WTC11 (cell line): ENCODE data around the gene CTNND2.

Source experiments
- CREM ChIP-seq: sonication (generic); formaldehyde crosslinking; IDR thresholded peaks from 2 replicates; pipeline ENCODE4 v1.8.1; 2022; ENCODE audit warnings: mild to moderate bottlenecking, missing genetic modification reagents, moderate library complexity
- GABPB1 ChIP-seq: sonication (generic); formaldehyde crosslinking; IDR thresholded peaks from 2 replicates; pipeline ENCODE4 v1.8.1; 2023; ENCODE audit warnings: mild to moderate bottlenecking, missing genetic modification reagents
- ZNF121 ChIP-seq: sonication (generic); formaldehyde crosslinking; IDR thresholded peaks from 2 replicates; pipeline ENCODE4 v1.8.0; 2023; ENCODE audit warnings: missing genetic modification reagents
- TF ChIP-seq, protein P1 (sequence below): sonication (generic); formaldehyde crosslinking; IDR thresholded peaks from 2 replicates; pipeline ENCODE4 v1.8.0; 2022; ENCODE audit warnings: mild to moderate bottlenecking, missing genetic modification reagents
- TF ChIP-seq, protein P2 (sequence below): fragments of 200-600 bp; IDR thresholded peaks from 2 replicates; pipeline ENCODE4 v1.8.0; 2022; ENCODE audit warnings: antibody characterized with exemption

DNA sequence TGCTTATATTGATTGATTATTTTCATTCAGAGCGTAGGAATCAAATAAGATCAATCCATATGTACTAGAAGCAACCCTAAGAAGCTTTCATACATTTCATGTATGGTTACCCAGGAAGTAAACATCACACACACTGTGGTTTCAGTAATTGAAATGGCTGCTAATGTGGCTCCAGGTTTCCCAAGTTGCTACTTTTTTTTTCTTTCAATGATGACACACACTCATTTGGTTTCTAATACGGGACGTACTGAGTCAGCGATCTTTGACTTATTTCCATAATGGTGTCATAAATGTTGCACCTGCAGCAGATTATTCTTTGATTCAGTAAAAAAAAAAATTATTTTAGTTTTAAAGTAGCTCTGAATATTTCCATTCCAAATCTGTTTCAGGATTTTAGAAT lies 248.6 kb downstream of the CTNND2 start:
- TF ChIP-seq GABPB1 (CRISPR knock-in tag) = no peak
- TF ChIP-seq ZNF121 (CRISPR knock-in tag) = no peak
- TF ChIP-seq, protein P1, sequence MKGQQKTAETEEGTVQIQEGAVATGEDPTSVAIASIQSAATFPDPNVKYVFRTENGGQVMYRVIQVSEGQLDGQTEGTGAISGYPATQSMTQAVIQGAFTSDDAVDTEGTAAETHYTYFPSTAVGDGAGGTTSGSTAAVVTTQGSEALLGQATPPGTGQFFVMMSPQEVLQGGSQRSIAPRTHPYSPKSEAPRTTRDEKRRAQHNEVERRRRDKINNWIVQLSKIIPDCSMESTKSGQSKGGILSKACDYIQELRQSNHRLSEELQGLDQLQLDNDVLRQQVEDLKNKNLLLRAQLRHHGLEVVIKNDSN (CRISPR knock-in tag) = no peak
- TF ChIP-seq CREM (CRISPR knock-in tag) = no peak
- TF ChIP-seq, protein P2, sequence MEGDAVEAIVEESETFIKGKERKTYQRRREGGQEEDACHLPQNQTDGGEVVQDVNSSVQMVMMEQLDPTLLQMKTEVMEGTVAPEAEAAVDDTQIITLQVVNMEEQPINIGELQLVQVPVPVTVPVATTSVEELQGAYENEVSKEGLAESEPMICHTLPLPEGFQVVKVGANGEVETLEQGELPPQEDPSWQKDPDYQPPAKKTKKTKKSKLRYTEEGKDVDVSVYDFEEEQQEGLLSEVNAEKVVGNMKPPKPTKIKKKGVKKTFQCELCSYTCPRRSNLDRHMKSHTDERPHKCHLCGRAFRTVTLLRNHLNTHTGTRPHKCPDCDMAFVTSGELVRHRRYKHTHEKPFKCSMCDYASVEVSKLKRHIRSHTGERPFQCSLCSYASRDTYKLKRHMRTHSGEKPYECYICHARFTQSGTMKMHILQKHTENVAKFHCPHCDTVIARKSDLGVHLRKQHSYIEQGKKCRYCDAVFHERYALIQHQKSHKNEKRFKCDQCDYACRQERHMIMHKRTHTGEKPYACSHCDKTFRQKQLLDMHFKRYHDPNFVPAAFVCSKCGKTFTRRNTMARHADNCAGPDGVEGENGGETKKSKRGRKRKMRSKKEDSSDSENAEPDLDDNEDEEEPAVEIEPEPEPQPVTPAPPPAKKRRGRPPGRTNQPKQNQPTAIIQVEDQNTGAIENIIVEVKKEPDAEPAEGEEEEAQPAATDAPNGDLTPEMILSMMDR = no peak
